ENCODE data around the gene UBXN10. TPM values are rescaled to one million over a fixed set of nuclear protein-coding genes. Genes with fewer than 3 reads are reported as not detected.

UBXN10 gene
- total RNA-seq, 1 experiment from 2014 or later: not detected

DNA sequence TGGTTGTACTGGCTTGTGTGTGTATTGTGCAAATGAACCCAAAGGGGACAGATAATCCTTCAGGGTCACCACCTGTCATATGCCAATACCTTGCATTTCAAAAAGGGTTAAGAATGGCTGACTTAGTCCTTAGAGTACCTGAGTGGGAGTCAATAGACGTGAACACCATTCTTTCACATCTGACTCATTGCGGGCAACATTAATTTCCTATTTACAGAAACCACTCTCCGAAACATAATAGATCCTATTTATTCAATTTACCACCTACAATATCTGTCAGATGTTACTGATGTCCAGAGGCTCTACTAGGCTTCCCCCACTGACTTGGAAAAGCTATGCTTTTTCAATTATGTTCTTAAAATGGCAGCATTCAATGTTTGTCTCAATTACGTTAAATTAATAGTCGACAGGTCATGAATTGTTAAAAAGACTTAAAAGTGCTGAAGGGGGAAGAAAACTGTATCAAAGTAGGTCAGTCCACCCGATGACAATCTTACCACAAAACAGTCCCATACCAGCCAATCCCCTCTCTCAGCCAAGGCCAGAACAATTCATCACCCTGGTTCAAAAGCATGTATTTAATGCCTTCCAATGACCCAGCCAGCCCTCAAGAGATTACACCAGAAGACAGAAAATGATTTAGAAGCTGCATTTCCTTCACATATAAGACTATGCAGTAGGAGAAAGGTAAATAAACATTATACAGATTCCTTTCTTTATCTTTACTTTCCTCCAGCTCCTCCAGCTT is 49.1 kb downstream of the UBXN10 start:
- Histone ChIP-seq H3K36me3 (no peaks in the 10 kb centered on the region), H3K4me3 (no peak overlapping the region), H3K27ac (no peak overlapping the region), H3K4me1 (replicated peaks) (no peaks in the 10 kb centered on the region), H3K9me3 (replicated peaks) (no peaks in the 10 kb centered on the region), H3K27me3 (replicated peaks) (no peaks in the 10 kb centered on the region)
- DNase-seq (ENCODE audit: low read depth in 1 of 2, low spot score in 2 of 2): no peak

DNA sequence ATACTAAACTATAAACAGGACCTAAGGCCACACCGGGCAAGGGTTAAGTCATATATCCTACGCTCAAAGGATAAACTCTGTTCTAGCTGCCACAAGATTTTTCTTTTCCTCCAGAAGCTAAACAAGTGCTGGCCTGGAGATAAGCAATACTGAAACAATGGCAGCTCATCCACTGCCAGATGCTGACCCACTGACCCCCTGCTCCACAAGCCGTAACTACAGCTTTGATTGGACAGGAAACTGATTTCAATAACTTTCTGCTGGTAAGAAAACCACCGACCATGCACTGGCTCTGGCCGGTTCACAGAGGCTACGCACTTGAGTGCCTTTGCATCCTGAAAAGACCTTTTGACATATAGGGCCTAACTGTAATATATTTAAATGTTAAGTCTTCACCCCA is 51.8 kb downstream of the UBXN10 start:
- H3K4me1 ChIP-seq (replicated peaks): no peaks in the 10 kb centered on the region
- no peak overlapping the region for H3K4me3 ChIP-seq
- no peaks in the 10 kb centered on the region for H3K36me3 ChIP-seq
- DNase-seq (ENCODE audit: low read depth in 1 of 2, low spot score in 2 of 2): no peak
- no peaks in the 10 kb centered on the region for H3K9me3 ChIP-seq (replicated peaks)
- no peak overlapping the region for H3K27ac ChIP-seq
- H3K27me3 ChIP-seq (replicated peaks): peaks cover 9% of the 10 kb centered on the region; the same call in 1 of the 2 replicates

DNA sequence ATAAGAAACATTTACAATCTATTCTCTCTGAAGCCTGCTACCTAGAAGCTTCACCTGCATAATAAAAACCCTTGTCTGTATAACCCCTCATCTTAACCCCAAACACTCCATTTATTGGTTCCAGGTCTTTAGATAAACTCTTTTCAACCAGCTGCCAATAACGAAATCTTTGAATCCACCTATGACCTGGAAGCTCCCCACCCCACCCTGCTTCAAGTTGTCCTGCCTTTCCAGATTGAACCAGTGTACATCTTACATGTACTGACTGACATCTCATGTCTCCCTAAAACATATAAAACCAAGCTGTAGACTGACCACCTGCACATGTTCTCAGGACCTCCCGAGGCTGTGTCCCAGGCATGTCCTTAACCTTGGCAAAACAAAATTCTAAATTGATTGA is 54.1 kb downstream of the UBXN10 start:
- no peak for DNase-seq (ENCODE audit: low read depth in 1 of 2, low spot score in 2 of 2)
- no peak overlapping the region for H3K4me3 ChIP-seq
- H3K27ac ChIP-seq: no peak overlapping the region
- no peaks in the 10 kb centered on the region for H3K36me3 ChIP-seq
- H3K27me3 ChIP-seq (replicated peaks): peaks cover 11% of the 10 kb centered on the region
- H3K4me1 ChIP-seq (replicated peaks): no peaks in the 10 kb centered on the region
- H3K9me3 ChIP-seq (replicated peaks): no peaks in the 10 kb centered on the region

DNA sequence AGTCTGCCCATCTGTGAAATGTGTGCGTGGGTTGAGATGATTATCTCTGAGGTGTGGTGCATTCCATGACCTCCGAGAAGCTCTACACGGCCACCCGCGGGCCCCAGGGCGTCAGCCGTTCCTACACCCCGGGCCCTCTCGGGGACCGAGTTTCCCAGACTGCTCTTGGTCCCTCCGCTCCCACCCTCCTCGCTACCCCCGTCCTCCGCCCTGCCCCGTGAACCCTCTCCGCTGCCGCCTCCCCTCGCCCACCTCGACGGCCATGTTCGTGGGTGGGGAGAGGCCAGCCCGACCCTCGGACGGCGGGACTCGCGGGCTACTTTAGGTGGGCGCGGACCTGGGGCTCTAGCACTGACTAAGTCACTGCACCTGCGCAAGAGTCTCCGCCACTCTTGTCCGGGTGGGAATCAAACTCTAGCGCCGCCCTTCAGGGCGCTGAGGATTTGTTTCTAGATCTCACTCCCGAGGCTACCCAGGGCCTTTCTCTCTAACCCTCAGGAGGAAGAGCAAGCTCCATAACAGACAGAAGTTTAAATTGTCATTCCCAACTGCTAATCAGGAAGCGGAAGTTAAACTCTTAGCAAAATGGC is 57.1 kb downstream of the UBXN10 start:
- Histone ChIP-seq H3K9me3 (replicated peaks) (no peaks in the 10 kb centered on the region), H3K4me1 (replicated peaks) (no peaks in the 10 kb centered on the region), H3K4me3 (no peak overlapping the region), H3K36me3 (no peaks in the 10 kb centered on the region), H3K27ac (no peak overlapping the region), H3K27me3 (replicated peaks) (peaks cover 11% of the 10 kb centered on the region)
- no peak for DNase-seq (ENCODE audit: low read depth in 1 of 2, low spot score in 2 of 2)

Other genes with a start within 250 kb of the UBXN10 start
- gene PLA2G2A, start 206.5 kb upstream of the UBXN10 start, total RNA-seq (2014; rRNA removed; shearing (Covaris generic)): not detected in 2 replicates
- gene PLA2G5, start 115.9 kb upstream of the UBXN10 start, total RNA-seq (2014; rRNA removed; shearing (Covaris generic)): not detected in 2 replicates
- gene PLA2G2D, start 66.6 kb upstream of the UBXN10 start, total RNA-seq (2014; rRNA removed; shearing (Covaris generic)): not detected in 2 replicates
- not detected in 2 replicates for gene PLA2G2F, start 46.8 kb upstream of the UBXN10 start, total RNA-seq (2014; rRNA removed; shearing (Covaris generic))
- not detected in 2 replicates for gene PLA2G2C, start 422 bp downstream of the UBXN10 start, total RNA-seq (2014; rRNA removed; shearing (Covaris generic))
- not detected in 2 replicates for gene VWA5B1, start 104.8 kb downstream of the UBXN10 start, total RNA-seq (2014; rRNA removed; shearing (Covaris generic))